GM21423 (cell line): ENCODE measurements around the gene NOL8.

Experiments used
- ATAC-seq: cut with Tn5 transposase; IDR thresholded peaks from one replicate; pipeline ENCODE4 v1.9.1; 2021; ENCODE audit warnings: mild to moderate bottlenecking, moderate library complexity; ENCODE audit not compliant: unreplicated experiment

The NOL8 gene

DNA sequence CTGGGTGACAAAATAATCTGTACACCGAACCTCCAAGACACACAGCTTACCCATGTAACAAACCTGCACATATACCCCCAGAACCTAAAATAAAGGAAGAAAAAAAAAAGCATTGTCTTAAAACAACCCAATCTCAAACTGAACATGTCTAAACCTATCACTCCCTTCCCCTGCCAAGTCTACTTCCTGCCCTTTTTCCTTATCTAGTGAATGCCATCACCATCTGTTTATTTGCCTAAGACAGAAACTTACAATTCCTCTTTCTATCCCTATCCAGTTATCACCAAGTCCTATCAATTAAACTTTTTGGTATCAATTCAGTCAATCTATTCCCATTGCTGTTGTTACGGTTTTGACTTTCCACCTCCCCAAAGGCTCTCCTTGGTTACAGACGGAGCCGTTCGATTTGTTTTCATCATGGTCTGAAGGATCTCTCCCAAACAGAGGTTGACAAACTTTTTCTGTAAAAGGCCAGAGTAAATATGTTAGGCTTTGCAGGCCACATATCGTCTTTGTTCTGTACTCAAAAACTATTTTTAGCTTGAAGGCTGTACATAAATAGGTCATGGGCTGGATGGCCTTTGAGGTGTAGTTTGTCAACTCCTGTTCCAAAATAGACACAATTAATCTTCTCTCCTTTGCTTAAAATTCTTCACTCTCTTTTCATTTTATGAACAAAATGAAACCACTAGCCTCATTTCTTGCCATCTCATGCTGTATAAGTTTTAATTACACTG is 12.1 kb downstream of the NOL8 start:
- ATAC-seq = no peak

DNA sequence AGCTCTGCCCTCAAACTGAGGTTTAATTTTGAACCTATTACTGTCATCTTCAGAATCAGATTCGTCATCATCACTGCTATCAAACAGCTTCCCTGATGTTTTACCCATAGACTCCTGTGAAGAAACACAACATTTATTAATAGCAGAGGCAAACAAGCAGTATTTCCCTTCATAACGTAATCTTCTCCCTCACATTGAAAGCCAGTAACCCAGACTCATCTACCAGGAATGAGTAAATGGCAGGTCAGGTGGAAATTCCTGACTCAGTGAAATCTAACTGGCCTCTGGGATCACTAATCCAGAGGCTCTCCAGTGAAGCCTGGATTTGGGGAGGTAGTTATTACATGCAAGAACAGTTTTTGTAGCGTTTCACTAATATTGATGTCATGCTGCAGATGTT is 14.6 kb downstream of the NOL8 start:
- ATAC-seq = no peak

DNA sequence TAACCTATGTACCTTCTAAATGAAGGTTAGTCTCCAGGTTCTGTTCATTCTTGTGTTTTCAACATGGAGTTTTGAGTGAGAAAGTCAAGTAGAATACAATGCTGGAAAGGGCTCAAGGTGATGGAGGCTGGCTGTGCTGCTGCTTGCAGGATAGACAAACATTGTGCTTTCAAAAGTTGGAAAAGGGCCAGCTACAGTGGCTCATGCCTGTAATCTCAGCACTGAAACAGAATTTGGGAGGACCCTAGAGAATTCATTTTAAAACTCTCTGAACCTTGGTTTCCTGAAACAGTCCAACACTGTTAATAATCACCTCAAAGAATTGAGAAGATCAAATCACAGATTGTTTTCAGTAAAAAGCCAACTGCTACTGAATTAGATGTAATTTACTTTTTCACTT is 16.3 kb downstream of the NOL8 start:
- no peak for ATAC-seq

DNA sequence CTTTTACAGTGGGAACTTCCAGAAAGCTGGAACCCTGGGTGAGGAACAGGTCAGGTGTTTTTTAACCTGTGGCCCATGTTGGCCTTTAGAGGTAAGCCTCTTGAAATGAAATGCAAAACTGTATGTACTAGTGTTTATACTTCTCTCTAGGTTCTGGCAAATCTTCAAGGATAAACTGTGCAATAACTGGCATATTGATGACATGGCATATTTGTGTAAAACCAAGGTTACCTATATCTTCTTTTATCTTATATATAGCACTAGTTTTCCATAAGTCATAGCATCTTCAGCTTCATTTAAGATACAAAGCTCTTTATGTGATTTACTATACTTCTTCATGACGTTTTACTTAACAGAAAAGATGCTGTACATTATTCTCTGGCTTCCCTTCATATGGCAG is 24.2 kb downstream of the NOL8 start:
- no peak for ATAC-seq

DNA sequence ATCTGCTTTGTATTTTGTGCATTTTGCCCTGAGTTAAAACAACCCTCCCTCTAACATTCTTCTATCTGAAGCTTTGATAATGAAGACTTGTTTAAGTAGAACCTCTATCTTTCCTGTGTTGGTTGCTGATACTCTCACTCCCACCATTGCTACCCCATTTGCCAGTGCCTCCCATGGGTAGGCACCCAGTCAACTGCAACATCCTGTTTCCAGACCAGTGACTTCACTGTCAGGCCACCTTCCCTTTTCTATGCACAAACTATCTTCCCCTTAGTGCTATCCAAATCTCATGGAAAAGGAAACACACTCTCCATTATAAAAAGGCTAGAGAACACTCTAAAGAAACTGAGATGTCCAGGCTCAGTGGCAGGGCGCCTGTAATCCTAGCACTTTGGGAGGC is 26.0 kb downstream of the NOL8 start:
- ATAC-seq = no peak

DNA sequence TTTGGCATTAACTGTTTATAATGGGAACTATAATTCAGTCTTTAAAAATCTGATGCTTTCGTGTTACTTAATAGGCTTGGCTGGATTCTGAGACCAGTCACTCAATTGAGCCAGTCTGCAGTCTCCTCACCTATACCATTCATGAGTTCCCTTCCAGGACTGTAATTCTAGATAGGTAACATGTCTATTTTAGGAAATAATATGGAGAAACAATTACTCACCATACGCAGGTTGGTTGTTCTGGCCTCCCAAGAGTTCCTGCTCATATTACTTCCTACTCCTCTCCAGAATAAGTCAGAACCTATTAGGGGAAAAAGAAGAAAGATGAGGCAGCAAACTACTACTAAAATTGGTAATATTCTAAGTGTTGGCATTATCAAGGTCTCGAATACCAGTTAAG is 27.1 kb downstream of the NOL8 start:
- ATAC-seq = no peak

DNA sequence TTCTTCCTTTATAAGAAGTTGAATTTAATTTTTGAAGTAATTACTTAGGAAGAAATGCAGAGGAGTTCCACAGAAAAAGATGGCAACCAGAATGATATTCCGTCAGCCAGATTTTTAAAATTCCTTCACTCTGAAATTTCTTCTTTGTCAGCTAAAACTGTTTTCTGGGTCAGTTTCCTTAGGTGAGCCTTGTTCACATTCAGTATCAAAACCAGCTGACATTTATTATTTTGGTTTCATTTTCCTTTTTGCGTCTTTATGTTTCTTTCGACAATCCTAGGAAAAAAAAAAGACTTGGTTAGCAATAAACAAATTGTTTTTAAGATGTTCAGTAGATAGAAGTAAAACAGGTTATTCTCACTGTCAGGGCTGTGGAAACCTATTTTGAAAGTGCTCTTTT is 27.5 kb downstream of the NOL8 start:
- no peak for ATAC-seq

DNA sequence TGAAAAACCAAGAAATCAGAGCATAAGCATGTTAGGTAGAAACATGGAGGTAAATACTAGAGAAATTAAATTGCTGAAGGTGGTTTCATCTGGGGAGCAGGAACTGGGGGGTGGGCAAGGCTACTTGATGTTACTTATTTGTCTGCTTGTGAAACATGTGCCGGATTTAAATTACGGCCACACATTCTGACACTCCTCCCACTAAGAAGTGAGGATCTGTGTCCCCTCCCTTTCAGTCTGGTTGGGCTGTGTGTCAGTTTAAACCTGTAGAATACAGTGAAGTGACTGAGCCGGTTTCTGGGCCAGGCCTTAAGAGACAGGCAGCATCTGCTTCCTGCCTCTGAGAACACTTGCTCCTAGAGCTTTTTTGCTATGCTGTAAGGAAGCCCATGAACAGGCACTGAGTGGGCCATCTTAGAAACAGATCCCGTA is 29.3 kb downstream of the NOL8 start:
- ATAC-seq = no peak

DNA sequence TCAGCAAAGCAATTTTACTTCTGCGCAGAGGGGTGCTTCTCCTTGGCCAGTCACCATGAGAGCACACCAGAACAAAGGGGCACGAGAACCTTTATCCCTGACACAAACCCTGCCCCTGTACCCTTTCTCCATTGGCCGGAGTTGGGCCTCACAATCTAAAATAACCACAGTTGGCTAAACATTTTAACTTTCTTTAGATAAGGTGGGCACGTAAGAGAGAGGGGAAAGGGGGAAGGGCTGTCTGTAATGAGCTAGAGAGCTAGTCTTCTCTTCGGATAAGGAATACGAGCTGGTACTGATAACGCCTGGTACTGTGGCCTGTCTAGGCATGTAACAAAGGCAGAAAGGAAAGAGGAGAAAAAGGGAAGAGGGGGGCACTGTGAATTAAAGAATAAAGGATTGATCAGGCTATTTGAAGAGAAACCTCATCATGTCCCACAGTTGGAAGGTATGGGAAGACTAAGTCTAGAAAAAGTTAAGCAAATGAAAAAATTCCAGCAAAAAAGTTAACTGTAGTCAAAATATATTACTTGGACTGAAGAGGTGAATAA is 29.8 kb downstream of the NOL8 start:
- no peak for ATAC-seq

DNA sequence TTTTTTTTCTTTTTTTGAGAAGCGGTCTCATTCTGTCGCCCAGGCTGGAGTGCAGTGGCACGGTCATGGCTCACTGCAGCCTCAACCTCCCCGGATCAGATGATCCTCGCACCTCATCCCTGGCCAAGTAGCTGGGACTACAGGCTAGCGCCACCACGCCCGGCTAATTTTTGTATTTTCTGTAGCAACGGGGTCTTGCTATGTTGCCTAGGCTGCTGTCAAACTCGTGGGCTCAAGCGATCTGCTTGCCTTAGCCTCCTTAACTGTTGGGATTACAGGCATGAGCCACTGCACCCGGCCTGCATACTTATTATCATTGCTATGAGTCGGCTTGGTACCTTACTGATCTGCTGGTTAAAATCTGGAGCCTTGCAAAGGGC is 30.9 kb downstream of the NOL8 start:
- no peak for ATAC-seq

DNA sequence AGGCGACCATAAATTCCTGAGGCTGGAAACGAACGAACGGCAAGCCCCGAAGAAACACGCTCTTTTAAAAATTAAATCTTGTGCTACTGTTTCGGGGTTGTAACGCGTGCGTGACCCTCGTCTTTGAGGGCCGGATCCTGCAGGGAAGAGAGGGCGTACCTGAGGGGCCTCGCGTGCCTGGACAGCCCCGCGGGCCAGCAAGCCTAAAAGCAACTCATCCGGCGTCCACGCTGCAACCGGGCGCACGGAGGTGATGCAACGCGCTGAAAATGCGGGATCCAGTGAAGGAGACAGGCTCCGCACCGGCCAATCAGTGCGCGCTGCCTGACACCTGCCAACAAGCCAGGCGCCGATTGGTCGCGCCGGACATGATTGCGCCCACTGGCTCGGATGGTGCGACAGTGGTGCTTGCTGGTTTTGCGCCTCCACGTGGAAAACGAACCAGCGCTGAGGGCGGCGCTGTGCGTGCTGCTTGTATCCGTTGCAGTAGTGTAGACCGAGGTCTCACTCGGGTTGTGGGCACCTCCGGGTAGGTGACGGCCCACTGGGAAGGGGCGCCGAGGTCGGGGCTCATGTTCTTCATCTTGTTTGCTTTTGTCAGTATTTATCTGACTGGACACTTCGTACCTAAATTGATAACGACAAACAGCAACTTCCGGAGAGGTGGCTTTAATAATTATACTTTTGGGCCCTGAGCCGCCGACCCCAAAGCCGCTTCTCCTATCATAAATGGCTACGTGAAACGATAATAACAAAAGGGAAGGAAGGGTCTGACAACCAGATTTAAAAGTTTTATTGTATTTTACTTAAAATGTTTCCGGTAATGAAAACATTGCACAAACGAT is 31.5 kb downstream of the NOL8 start, which contains the start of gene IARS1:
Gene IARS1, minus strand, starts transcription at position 246 of the 845 bp plus-strand sequence. CDS start 4,278 bp downstream, outside the sequence.
- peak; percentile 97 for ATAC-seq

DNA sequence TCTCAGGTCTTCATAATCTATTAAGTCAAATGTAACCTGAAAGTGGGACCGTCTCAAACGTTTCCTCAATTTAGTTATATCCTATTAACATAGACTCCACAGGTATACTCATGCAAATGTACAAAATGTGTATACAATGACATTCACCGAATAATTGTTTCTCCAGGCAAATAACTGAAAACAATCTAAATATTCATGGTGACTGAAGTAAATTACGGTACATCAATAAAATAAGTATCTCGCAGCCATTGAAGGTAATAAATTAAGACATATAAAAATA is 32.1 kb downstream of the NOL8 start:
- ATAC-seq = no peak

DNA sequence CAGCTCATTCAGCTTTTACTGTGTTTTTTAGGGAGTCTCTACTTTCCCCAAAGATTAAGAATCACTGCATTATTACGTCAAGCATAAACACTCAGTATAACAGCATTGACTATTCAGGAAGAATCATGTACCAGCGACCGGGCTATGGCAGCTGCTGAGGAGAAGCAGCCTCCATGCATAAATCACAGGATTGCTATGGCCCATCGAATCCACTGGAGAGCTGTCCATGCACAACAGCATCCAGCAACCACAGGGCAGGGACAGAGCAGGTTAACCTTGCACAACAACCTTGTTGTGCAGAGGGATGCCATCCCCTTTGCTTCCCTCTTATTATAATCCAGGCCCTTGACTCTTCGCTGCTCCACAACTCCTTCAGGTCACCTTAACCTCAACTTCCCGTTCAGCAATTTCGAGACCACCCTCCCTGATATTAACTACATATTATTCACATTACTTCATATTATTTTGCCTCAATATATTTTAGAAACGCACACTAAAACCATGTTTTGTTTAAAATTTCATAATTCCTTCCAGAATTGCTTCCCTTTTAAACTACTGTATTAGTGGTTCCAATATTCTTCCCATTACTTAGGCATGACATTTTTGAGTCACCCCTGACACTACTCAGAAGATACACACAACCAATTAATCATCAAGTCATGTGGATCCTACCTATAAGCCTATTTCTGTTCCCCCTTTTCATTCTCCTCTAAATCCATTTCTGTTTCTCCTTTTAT is 32.6 kb downstream of the NOL8 start:
- ATAC-seq = no peak

DNA sequence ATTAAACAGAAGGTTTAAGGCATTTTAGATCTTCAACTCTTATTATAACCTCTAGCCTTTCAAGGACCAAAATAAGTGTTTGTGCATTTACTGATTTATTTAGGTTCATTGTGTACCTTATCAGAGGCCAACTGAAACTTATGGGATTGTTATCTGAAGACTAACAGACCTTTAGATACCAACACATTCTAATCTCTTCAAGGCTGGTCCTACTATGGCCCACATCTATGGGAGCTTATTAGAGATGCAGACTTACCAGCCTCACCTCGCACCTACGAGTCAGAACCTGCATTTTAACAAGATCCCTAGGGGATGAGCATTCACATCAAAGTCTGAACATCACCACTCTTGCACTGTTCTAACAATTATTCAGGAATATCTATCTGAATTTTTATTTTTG is 33.6 kb downstream of the NOL8 start:
- ATAC-seq = no peak

DNA sequence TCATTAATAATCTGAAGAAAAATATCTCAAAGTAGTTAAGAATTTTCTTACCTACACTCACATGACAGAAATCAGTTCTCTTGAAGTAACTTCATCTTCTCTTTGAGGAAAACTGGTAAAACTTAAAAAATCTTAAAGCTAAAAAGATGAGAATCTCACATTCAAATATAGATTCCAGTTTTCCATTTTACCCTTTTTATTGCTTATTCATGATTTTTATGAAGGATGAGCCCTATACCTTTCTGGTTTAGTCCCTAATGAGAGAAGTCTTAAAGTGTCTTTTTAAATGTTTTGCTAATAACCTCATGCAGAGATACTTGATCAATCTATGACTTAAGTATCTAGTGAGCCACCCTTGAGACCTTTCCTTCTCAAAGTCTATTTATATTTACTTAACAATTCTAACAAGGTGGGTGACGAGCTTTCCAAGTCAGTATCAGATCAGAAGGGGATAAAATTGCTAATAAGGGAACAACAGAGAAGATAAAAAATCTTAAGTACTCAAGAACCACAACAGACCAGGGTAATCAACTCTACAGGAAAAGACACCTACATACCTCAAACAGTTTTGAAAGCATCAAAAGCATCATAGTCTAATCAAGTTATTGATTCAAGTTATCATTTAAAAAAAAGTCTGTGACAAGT is 34.2 kb downstream of the NOL8 start:
- no peak for ATAC-seq

DNA sequence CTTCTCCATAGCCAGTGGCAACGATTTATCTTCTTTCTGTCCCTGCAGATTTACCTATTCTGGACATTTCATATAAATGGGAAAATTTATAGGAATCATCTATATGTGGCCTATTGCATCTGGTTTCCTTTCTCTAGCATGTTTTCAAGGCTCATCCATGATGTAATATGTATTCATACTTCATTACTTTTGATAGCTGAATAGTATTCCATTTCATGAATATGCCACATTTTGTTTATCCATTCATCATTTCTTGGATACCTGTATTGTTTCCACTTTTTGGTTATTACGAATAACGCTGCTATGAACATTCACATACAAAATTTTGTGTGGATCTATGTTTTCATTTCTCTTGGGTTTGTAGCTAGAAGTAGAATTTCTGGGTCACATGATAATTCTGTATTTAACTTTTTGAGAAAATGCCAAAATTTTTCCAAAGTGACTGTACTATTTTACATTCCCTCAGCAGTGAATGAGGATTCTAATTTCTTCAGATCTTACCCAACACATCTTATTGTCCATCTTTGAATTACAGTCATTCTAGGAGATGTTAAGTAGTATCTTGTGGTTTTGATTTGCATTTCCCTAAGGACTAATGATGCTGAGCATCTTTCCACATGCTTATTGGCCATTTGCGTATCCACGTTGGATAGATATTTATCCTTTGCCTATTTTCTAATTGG is 35.3 kb downstream of the NOL8 start:
- ATAC-seq = no peak

DNA sequence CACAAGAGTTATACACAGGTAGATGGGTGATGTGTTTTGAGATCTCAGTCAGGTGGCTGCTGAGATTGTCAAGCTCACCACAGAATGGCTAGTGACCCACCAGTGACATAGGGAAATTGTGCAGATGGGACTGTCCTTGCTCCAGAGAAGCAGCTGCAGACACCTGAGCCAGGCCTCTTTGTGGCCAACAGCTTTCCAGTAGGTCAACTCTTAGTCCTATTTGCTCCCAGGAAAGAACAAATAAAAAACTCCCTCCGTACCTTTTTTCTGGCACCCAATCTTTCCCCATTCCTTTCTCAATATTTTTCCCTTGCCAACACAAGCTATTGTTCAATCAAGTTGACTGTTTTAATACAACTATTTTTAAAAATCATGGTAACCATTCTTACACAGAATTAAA is 45.8 kb downstream of the NOL8 start:
- no peak for ATAC-seq

DNA sequence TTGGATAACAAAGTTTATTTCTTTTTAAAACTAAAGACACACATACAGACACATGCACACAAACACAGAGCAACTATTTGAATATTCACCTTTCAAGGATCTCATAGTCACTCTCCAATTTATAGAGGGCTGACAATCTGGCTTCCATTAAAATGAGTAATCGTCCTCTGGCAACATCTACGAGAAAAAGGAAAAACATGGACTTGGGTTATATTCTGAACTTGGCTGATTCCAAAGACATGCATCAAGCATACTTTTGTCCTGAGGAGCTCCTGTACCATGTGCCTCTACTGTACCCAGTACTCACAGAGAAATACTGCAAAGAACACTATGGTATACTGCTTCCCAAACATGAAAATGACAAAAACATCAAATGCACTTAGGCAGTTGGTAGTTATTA is 47.0 kb downstream of the NOL8 start:
- ATAC-seq = no peak

DNA sequence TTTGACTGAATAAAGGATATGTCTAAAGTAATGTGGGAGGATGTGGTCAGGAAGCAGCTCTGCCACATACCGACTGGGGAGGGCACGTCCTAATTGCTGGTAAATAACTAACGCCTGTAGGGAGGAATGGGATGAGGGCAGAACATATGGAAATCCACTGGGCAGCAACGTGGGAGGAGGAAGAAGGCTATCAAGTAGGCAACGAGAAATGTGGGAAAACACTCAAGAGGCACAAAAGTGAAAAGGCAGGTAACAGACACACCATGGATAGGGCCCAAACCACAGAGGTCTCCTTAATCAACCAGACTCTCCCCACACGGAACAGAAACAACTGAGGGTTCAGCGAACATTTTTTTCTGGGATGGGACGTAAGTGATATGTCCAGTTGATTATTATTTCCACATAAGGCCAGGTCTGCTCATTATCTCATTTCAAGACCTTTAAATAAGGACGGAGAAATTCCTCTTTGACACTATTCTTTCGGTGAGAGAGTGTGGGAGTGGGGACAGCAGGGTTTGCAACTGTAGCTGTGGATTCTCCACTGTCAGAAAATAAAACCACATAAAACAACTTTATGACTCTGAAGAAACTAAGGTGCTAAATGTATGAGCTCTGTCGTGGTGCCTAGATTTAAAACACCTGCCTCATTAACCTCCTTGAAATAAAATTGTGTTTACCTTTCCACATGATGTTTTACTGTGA is 48.7 kb downstream of the NOL8 start:
- ATAC-seq = no peak

DNA sequence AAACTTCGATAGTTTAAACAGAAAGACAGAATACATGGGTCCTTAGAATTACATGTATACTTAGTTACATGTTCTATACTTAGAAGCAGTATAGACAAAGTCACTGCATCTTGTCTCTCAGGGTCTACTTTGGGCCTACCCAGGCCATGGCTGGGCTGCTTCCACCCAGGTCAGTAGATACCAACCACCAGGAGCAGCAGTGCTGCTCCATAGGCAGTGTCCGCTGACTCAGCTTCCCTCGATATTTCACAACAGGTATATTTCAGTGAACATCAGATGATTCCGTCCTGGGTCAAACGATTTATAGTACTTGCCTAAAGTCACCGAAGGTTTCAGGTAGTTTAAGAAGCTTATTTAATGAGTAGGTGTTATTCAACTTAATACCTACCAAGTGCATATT is 49.6 kb downstream of the NOL8 start:
- no peak for ATAC-seq
